SH-SY5Y (cell line): ENCODE measurements around the gene TFCP2.

Source experiments
- GATA2 ChIP-seq: IDR thresholded peaks from 2 replicates; pipeline ENCODE4 v1.6.1; 2011; ENCODE audit warnings: mild to moderate bottlenecking, low read depth, low read length
- GATA3 ChIP-seq: IDR thresholded peaks from 2 replicates; pipeline ENCODE4 v1.6.1; 2011; ENCODE audit warnings: low read depth, mild to moderate bottlenecking, low read length, moderate library complexity

DNA sequence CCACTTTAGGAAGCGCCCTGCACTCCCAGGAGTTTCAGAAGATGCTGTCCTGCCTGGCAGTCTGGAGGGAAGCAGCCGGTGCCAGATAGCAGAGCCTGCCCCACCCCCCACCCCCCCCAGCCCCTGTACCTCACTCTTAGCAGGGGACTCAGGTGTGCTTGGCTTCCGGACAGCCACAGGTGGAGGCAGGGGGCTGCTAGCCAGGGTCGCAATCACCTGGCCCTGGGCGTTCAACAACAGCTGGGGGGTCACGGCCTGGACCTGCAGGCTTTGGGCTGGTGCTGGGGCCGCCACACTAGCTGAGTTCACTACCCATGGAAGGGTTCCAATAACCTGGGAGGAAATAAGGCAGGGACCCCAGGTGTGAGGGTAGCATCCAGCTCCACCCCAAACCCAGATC lies 22.9 kb upstream of the TFCP2 start:
- TF ChIP-seq GATA2 (no peak), GATA3 (no peak)
